Urothelium cell line (cell line): ENCODE results near the gene PCDHGA7.
A peak's percentile ranks its signal among the peaks of the same experiment; 100 is the strongest.
"Not testable (repeated sequence)": the region's sequence is repeated elsewhere in the genome, so short reads cannot be mapped to it uniquely, and the experiment has no call there.

Experiments
- DNase-seq: peaks from one replicate; pipeline ENCODE4 v3.0.0; 2011; ENCODE audit warnings: low spot score, mixed read lengths
- FAIRE-seq: peaks from 2 replicates; lab custom pipeline; 2011; peaks lifted over from hg19 to GRCh38; lab: Jason Lieb, UNC

The PCDHGA7 gene

GRCh38 chr5:141382469-141383294 lies at the start of gene PCDHGA7:
Gene PCDHGA7, plus strand, starts transcription at chr5:141382742. Its CDS starts 158 bp downstream, at chr5:141382900.
- FAIRE-seq: no peak
- DNase-seq: no peak

DNA sequence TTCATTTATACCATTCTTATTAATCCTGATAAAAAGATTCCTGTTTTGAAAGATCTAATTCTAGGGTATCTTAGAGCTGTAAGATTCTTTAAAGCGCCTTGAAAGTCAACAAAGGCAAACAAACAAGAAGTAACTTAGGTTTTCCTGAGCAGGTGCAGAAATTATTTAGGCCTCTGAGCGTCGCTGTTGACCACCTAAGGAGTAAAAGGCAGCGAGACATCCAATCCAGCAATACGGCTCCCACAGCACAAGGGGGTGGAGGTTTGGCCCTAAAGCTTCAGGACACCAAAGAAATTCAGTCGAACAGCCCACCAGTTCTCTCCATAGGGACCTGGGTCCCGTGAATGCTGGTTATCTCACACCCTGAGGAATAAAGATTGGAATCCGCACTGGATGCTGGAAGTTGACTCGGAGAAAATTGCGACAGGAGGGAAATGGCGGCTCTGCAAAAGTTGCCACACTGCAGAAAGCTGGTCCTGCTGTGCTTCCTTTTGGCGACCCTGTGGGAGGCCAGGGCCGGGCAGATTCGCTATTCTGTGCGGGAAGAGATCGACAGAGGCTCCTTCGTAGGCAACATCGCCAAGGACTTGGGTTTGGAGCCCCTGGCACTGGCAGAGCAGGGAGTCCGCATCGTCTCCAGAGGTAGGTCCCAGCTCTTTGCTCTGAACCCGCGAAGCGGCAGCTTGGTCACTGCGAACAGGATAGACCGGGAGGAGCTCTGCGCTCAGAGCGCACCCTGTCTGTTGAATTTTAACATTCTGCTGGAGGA lies 43.8 kb upstream of the PCDHGA7 start, which contains the start of gene PCDHGA2:
PCDHGA2 (plus strand) TSS at position 223 of the 769 bp plus-strand sequence.
- DNase-seq: peak; percentile 12
- no peak for FAIRE-seq

GRCh38 chr5:141340781-141341354 lies 41.7 kb upstream of the PCDHGA7 start:
- DNase-seq, FAIRE-seq: not testable (repeated sequence)

- DNase-seq: no peak
- no peak for FAIRE-seq
Measured at GRCh38 chr5:141342773-141343172, 39.8 kb upstream of the PCDHGA7 start.

DNA sequence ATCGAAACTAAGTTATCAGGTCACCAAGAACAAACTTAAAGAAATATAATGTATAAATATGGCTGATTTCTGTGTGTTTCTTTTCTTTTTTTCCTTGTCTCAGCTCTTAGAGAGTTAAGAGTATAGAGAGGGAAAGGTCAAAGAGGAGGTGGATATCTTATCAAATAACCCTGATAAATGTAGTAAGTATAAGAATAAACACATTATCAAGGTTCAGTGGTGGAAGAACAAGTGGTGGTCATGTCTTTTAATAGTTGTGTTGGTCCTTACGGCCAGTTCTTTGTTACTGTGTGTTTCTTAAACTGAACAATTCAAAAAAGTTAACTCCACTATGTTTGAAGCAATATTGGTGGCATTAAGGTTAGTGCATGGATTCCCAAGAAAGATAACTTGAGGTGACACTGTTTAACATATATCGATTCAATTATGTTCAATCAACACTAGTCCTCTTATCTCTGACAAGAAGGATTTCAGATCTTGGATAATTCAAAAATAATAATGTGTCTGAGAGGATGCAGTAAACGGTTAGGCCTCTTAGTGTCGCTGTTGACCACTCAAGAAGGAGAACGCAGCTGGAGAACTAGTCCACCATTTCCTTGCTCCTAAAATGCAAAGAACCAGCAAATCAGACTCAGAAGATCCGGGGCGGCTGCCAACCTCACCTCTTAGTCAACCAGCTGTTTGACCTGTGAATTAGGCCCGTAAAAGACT lies 39.1 kb upstream of the PCDHGA7 start, which contains the start of gene PCDHGA3:
PCDHGA3 (plus strand) TSS at position 588 of the 711 bp plus-strand sequence. CDS start 205 bp downstream, outside the sequence.
- no peak for DNase-seq
- no peak for FAIRE-seq

DNA sequence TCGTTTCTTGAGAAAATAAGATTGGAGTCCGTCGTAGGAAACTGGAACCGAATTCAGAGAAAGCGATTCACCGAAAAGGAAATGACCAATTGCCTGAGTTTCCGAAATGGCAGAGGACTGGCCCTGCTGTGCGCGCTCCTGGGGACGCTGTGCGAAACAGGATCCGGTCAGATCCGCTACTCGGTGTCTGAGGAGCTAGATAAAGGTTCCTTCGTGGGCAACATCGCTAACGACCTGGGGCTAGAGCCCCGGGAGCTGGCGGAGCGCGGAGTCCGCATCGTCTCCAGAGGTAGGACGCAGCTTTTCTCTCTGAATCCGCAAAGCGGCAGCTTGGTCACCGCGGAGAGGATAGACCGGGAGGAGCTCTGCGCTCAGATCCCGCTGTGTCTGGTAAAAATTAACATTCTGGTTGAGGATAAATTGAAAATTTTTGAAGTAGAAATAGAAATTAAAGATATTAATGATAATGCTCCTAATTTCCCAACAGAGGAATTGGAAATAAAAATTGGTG lies 38.5 kb upstream of the PCDHGA7 start:
- DNase-seq (no peak), FAIRE-seq (no peak)

DNA sequence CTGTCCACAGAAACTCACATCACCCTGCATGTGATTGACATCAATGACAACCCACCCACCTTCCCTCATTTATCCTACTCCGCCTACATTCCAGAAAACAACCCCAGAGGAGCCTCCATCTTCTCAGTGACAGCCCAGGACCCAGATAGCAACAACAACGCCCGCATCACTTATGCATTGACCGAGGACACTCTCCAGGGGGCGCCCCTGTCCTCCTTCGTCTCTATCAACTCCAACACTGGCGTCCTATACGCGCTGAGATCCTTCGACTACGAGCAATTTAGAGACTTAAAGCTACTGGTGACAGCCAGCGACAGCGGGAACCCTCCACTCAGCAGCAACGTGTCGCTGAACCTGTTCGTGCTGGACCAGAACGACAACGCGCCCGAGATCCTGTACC lies 37.2 kb upstream of the PCDHGA7 start:
- no peak for FAIRE-seq
- DNase-seq: no peak

GRCh38 chr5:141346017-141346416 lies 36.5 kb upstream of the PCDHGA7 start:
- not testable (repeated sequence) for FAIRE-seq, DNase-seq

GRCh38 chr5:141349917-141350619 lies 32.5 kb upstream of the PCDHGA7 start, which contains the start of gene PCDHGB1:
Gene PCDHGB1, plus strand, starts transcription at chr5:141350099. Its CDS starts 162 bp downstream, at chr5:141350261.
- DNase-seq (peak; percentile 69), FAIRE-seq (no peak)

- FAIRE-seq (no peak), DNase-seq (no peak)
Measured at GRCh38 chr5:141351591-141351990, 31.0 kb upstream of the PCDHGA7 start.

DNA sequence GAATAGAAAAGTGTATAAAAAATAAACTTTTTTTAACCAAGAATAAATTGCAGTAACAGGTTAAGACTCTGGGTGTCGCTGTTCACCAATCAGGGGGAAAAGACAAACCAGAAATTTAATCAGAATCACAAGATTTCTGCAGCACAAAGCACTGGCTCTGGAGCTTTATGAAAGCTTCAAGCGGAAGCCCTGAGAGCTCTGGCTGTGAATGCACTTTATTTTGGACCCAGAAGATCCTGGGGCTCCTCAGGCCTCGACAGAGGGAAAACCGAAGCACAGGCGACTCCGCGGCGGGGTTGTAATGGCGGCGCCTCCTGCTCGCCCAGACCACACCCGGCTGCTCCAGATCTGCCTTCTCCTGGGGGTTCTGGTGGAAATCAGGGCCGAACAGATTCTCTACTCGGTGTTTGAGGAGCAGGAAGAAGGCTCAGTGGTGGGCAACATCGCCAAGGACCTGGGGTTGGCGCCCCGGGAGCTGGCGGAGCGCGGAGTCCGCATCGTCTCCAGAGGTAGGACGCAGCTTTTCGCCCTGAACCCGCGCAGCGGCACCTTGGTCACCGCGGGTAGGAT lies 27.6 kb upstream of the PCDHGA7 start, which contains the start of gene PCDHGA4:
PCDHGA4 (plus strand) TSS at position 122 of the 570 bp plus-strand sequence; CDS start at position 209, 87 bp downstream.
- FAIRE-seq: no peak
- DNase-seq: no peak

DNA sequence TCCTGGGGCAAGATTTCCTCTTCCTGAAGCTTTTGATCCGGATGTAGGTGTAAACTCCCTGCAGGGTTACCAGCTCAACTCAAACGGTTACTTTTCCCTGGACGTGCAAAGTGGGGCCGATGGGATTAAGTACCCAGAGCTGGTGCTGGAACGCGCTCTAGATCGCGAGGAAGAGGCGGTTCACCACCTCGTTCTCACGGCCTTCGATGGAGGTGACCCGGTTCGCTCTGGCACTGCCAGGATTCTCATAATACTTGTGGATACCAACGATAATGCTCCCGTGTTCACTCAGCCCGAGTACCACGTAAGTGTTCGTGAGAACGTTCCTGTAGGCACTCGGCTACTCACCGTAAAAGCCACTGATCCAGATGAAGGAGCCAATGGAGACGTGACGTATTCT lies 26.9 kb upstream of the PCDHGA7 start:
- DNase-seq (no peak), FAIRE-seq (no peak)

GRCh38 chr5:141356133-141356532 lies 26.4 kb upstream of the PCDHGA7 start:
- no peak for DNase-seq
- FAIRE-seq: no peak

GRCh38 chr5:141356950-141357349 lies 25.6 kb upstream of the PCDHGA7 start:
- DNase-seq (no peak), FAIRE-seq (no peak)

DNA sequence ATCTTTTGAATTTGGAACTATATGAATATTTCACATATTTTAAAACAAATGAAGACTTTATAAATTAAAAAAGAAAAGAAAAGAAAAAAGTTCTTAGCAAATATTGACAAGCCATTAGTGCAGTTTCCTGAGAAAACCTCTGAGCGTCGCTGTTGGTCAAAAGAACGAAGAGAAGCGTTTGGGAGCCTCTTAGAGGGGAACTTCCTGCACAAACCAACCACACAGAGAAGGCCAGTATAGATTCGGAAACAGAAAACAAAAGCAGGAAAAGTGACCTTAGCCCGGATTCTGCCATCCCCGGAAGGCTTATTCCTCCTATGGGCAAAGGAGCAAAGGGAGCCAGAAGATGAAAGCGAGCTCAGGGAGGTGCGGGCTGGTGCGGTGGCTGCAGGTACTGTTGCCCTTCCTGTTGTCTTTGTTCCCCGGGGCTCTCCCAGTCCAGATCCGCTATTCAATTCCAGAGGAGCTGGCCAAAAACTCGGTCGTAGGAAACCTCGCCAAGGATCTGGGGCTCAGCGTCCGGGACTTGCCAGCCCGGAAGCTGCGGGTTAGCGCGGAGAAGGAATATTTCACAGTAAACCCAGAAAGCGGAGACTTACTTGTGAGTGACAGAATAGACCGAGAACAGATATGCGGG lies 22.6 kb upstream of the PCDHGA7 start, which contains the start of gene PCDHGB2:
PCDHGB2 (plus strand) TSS at position 205 of the 637 bp plus-strand sequence; CDS start at position 347, 142 bp downstream.
- no peak for DNase-seq
- FAIRE-seq: no peak

DNA sequence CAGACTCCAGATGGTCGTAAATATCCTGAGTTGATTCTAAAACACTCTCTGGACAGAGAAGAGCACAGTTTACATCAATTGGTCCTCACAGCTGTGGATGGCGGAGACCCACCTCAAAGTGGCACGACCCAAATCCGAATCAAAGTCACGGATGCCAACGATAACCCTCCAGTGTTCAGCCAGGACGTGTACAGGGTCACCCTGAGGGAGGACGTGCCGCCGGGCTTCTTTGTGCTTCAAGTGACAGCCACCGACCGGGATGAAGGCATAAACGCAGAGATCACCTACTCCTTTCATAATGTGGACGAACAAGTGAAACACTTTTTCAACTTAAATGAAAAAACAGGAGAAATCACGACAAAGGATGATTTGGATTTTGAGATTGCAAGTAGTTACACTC lies 21.9 kb upstream of the PCDHGA7 start:
- FAIRE-seq (no peak), DNase-seq (no peak)

GRCh38 chr5:141362719-141363118 lies 19.8 kb upstream of the PCDHGA7 start:
- FAIRE-seq (no peak), DNase-seq (no peak)

GRCh38 chr5:141363952-141364660 lies 18.4 kb upstream of the PCDHGA7 start, which contains the start of gene PCDHGA5:
Gene PCDHGA5, plus strand, starts transcription at chr5:141364162. Its CDS starts 169 bp downstream, at chr5:141364331.
- FAIRE-seq (no peak), DNase-seq (no peak)
